ENCODE measurements around the gene CNOT1.

DNA sequence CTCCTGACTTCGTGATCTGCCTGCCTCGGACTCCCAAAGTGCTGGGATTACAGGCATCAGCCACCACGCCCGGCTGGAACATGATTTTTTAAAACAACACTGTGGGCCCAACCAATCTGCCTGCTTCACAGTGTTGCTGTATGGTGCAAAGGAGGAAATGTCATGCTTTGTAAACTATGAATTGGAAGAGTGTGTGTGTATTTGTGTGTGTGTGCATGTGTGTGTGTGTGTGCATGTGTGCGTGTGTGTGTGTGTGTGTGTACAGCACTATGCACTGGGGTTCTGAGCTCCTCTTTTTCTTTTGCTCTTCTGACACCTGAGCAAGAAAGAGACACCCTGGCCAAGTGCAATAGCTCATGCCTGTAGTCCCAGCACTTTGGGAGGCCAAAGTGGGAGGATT is 14.5 kb upstream of the CNOT1 start:
- TF ChIP-seq, protein P1, sequence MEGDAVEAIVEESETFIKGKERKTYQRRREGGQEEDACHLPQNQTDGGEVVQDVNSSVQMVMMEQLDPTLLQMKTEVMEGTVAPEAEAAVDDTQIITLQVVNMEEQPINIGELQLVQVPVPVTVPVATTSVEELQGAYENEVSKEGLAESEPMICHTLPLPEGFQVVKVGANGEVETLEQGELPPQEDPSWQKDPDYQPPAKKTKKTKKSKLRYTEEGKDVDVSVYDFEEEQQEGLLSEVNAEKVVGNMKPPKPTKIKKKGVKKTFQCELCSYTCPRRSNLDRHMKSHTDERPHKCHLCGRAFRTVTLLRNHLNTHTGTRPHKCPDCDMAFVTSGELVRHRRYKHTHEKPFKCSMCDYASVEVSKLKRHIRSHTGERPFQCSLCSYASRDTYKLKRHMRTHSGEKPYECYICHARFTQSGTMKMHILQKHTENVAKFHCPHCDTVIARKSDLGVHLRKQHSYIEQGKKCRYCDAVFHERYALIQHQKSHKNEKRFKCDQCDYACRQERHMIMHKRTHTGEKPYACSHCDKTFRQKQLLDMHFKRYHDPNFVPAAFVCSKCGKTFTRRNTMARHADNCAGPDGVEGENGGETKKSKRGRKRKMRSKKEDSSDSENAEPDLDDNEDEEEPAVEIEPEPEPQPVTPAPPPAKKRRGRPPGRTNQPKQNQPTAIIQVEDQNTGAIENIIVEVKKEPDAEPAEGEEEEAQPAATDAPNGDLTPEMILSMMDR (IDR thresholded peaks at IDR 0.05; ENCODE audit: poor library complexity, severe bottlenecking): no peak
- TF ChIP-seq POLR2AphosphoS5 (IDR thresholded peaks at IDR 0.05) (no peak), EP300 (conservative IDR thresholded peaks at IDR 0.05; ENCODE audit: poor library complexity, severe bottlenecking) (no peak), EZH2 (IDR thresholded peaks at IDR 0.05; ENCODE audit: borderline replicate concordance, insufficient read depth, low read length, poor library complexity, severe bottlenecking) (no peak), RAD21 (conservative IDR thresholded peaks at IDR 0.05) (no peak), TAF1 (IDR thresholded peaks at IDR 0.05; ENCODE audit: low read depth) (no peak), SMC3 (conservative IDR thresholded peaks at IDR 0.05; ENCODE audit: poor library complexity) (no peak)
